ENCODE results near the gene GAS7.

Gene GAS7

GRCh38 chr17:9937241-9937761 is 261.1 kb downstream of the GAS7 start:
- in situ Hi-C loops (cut with MboI; ENCODE audit: low pct_unique_long_range_greater_than_20kb, low sequenced_read_pairs, unreplicated experiment), result no loop called here
- DNase-seq (ENCODE audit: low spot score), result no peak
- TF ChIP-seq CTCF (IDR thresholded peaks at IDR 0.05; ENCODE audit: extremely low read depth, insufficient read depth, missing control alignments), result no peak

GRCh38 chr17:9936095-9936494 is 262.3 kb downstream of the GAS7 start:
- DNase-seq (ENCODE audit: low spot score), result no peak
- in situ Hi-C loops (cut with MboI; ENCODE audit: low pct_unique_long_range_greater_than_20kb, low sequenced_read_pairs, unreplicated experiment), result no loop called here
- TF ChIP-seq CTCF (IDR thresholded peaks at IDR 0.05; ENCODE audit: extremely low read depth, insufficient read depth, missing control alignments), result no peak

DNA sequence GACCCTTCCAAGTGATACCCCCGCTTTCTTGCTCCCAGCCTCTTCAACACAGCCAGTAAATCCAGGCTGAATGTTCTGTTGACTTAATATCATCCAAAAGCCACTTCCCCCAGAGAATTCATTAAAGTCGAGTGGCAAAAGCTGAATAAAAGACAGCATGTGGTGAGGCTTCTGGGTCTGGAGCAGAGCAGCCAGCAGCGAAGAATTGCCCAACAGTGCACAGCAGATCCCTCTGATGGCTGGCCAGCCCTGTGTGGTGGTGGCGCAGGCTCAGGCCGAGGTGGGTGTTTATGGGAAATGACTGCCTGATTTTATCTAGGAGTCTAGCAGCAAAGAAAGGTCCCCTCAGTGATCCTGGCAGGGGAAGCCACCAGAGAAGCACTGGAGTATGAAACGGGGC is 263.0 kb downstream of the GAS7 start:
- DNase-seq (ENCODE audit: low spot score), result no peak
- TF ChIP-seq CTCF (IDR thresholded peaks at IDR 0.05; ENCODE audit: extremely low read depth, insufficient read depth, missing control alignments), result no peak
- in situ Hi-C loops (cut with MboI; ENCODE audit: low pct_unique_long_range_greater_than_20kb, low sequenced_read_pairs, unreplicated experiment), result no loop called here

GRCh38 chr17:9934331-9934730 is 264.1 kb downstream of the GAS7 start:
- TF ChIP-seq CTCF (IDR thresholded peaks at IDR 0.05; ENCODE audit: extremely low read depth, insufficient read depth, missing control alignments), result no peak
- in situ Hi-C loops (cut with MboI; ENCODE audit: low pct_unique_long_range_greater_than_20kb, low sequenced_read_pairs, unreplicated experiment), result no loop called here
- DNase-seq (ENCODE audit: low spot score), result no peak

DNA sequence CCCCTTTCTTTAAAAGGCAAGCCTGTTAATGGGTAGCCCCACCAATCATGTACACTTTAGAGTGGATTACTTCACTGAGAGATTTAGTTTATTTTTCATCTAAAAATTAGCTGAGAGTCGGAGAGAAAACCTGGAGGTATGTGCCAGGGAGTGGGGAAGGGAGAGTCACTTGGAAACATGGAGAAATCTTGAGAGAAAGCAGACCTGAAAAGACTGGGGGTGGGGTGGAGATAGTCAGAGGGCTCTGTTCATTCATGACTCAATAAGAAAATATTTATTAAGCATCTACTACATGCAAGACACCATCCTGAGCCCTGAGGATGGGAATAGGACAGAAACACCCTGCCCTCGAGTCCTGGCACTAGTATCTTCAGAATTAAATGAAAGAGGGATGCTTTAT is 265.9 kb downstream of the GAS7 start:
- no peak for DNase-seq (ENCODE audit: low spot score)
- no peak for TF ChIP-seq CTCF (IDR thresholded peaks at IDR 0.05; ENCODE audit: extremely low read depth, insufficient read depth, missing control alignments)
- in situ Hi-C loops (cut with MboI; ENCODE audit: low pct_unique_long_range_greater_than_20kb, low sequenced_read_pairs, unreplicated experiment), result no loop called here

DNA sequence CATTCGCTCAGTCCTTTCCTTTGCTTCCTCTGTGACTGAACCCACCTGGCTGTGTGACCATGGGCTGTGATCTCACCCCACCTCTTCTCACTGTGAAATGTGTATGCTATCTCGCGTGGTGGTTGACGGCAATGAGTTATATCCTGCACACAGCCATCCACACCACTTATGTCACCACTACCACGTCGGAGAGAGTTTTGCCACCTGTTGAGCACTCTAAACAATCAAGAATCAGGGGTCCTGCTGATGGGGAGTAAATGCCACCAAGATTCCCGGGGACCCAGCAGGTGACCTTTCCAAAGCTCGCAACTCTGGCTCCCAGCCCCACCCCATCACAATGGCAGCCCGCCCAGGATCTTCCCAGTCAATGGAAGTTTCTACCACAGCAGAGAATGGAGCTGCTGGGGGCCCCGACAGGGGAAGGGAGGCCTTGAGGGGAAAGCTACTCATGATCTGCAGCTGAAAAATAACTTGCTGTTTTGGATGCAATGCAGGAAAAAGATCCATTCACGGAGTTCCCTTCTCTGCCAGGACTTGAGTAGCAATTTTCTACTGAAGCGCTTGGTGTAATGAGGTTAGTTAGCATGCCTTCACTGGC is 267.2 kb downstream of the GAS7 start:
- no peak for TF ChIP-seq CTCF (IDR thresholded peaks at IDR 0.05; ENCODE audit: extremely low read depth, insufficient read depth, missing control alignments)
- in situ Hi-C loops (cut with MboI; ENCODE audit: low pct_unique_long_range_greater_than_20kb, low sequenced_read_pairs, unreplicated experiment), result no loop called here

More for the DNA sequence above, 267.2 kb downstream of the GAS7 start:
- DNase-seq (ENCODE audit: low spot score), result no peak

All from GM13977 (cell line).